BLaER1 treated with 17β-estradiol and CSF1 and Interleukin-3, amounts not matched to agents 10 nM and 100 nM (cell line): ENCODE measurements around the gene DCP1B.
A peak's percentile ranks its signal among the peaks of the same experiment; 100 is the strongest.

ENCODE experiments used
- H3K27ac ChIP-seq, 11 experiments: shearing (Covaris generic); formaldehyde crosslinking; 2 replicates each; pipeline ENCODE4 v1.8.1; 2022
- H3K27me3 ChIP-seq, 11 experiments: shearing (Covaris generic); formaldehyde crosslinking; 2 replicates each; pipeline ENCODE4 v1.8.1; 2022
- H3K36me3 ChIP-seq, 11 experiments: shearing (Covaris generic); formaldehyde crosslinking; 2 replicates each; pipeline ENCODE4 v1.8.1; 2022
- H3K4me1 ChIP-seq, 10 experiments: shearing (Covaris generic); formaldehyde crosslinking; 2 replicates each; pipeline ENCODE4 v1.8.1; 2022
- H3K4me2 ChIP-seq, 11 experiments: shearing (Covaris generic); formaldehyde crosslinking; 2 replicates each; pipeline ENCODE4 v1.8.1; 2022
- H3K4me3 ChIP-seq, 10 experiments: shearing (Covaris generic); formaldehyde crosslinking; 2 replicates each; pipeline ENCODE4 v1.8.1; 2022
- H3K9ac ChIP-seq, 11 experiments: shearing (Covaris generic); formaldehyde crosslinking; 2 replicates each; pipeline ENCODE4 v1.8.1; 2022
- H3K9me3 ChIP-seq, 11 experiments: shearing (Covaris generic); formaldehyde crosslinking; replicated peaks in 1 of 11; 2 replicates each; pipeline ENCODE4 v1.8.1; 2022
- H4K20me1 ChIP-seq, 11 experiments: shearing (Covaris generic); formaldehyde crosslinking; 2 replicates each; pipeline ENCODE4 v1.8.1; 2022
- Cebpa-rat ChIP-seq, 11 experiments: shearing (Covaris generic); IDR thresholded peaks; 2 replicates each; pipeline ENCODE4 v1.8.1; 2022

Gene DCP1B

GRCh38 chr12:1912580-1913376 lies 91.5 kb downstream of the DCP1B start:
- Histone ChIP-seq H3K27me3 (0 out of 22 replicates have a peak, but pooled peaks cover 0 to 4% (median 0%) of the 10 kb centered on the region in 11 experiments), H4K20me1 (no peaks in the 10 kb centered on the region), H3K36me3 (peaks cover 0 to 9% (median 0%) of the 10 kb centered on the region in 11 experiments; a peak in 6 of 22 replicates), H3K27ac (0 out of 22 replicates have a peak overlapping the region, but pooled peaks of 1 of the 11 experiments have one; percentile 89), H3K4me1 (peaks cover 41 to 69% (median 67%) of the 10 kb centered on the region in 10 experiments), H3K4me3 (no peak overlapping the region), H3K4me2 (peak overlapping the region in 10 of 11 experiments; percentile 42 to 99 (median 97); a peak in 14 of 22 replicates), H3K9ac (peak overlapping the region in 1 of 11 experiments; percentile 52; a peak in 1 of 22 replicates), H3K9me3 (peaks cover 5 to 17% (median 6%) of the 10 kb centered on the region in 11 experiments; a peak in 19 of 22 replicates)
- TF ChIP-seq Cebpa-rat (IDR thresholded peaks at IDR 0.05): no peak

GRCh38 chr12:1911598-1912575 lies 92.4 kb downstream of the DCP1B start:
- peaks cover 12 to 25% (median 15%) of the 10 kb centered on the region in 11 experiments; a peak in 21 of 22 replicates for H3K9me3 ChIP-seq
- no peak overlapping the region for H3K4me3 ChIP-seq
- H3K4me2 ChIP-seq: peak overlapping the region in 6 of 11 experiments; percentile 10 to 97 (median 33); a peak in 8 of 22 replicates
- H3K4me1 ChIP-seq: peaks cover 34 to 60% (median 58%) of the 10 kb centered on the region in 10 experiments
- 0 out of 22 replicates have a peak, but pooled peaks cover 0 to 4% (median 0%) of the 10 kb centered on the region in 11 experiments for H3K27me3 ChIP-seq
- H4K20me1 ChIP-seq: no peaks in the 10 kb centered on the region
- peaks cover 0 to 17% (median 0%) of the 10 kb centered on the region in 11 experiments; a peak in 6 of 22 replicates for H3K36me3 ChIP-seq
- TF ChIP-seq Cebpa-rat (IDR thresholded peaks at IDR 0.05): no peak
- peak overlapping the region in 2 of 11 experiments; percentile 10 to 15; a peak in 2 of 22 replicates for H3K27ac ChIP-seq
- peak overlapping the region in 1 of 11 experiments; percentile 26; a peak in 2 of 22 replicates for H3K9ac ChIP-seq

GRCh38 chr12:1910468-1910867 lies 93.8 kb downstream of the DCP1B start:
- 0 out of 22 replicates have a peak, but pooled peaks cover 0 to 4% (median 0%) of the 10 kb centered on the region in 11 experiments for H3K27me3 ChIP-seq
- no peak overlapping the region for H3K4me2 ChIP-seq
- TF ChIP-seq Cebpa-rat (IDR thresholded peaks at IDR 0.05): no peak
- no peak overlapping the region for H3K4me3 ChIP-seq
- peaks cover 20 to 46% (median 44%) of the 10 kb centered on the region in 10 experiments for H3K4me1 ChIP-seq
- peaks cover 25 to 40% (median 29%) of the 10 kb centered on the region in 11 experiments for H3K9me3 ChIP-seq
- H3K36me3 ChIP-seq: peaks cover 0 to 18% (median 0%) of the 10 kb centered on the region in 11 experiments; a peak in 6 of 22 replicates
- H3K27ac ChIP-seq: no peak overlapping the region
- no peaks in the 10 kb centered on the region for H4K20me1 ChIP-seq
- no peak overlapping the region for H3K9ac ChIP-seq

- no peak for TF ChIP-seq Cebpa-rat (IDR thresholded peaks at IDR 0.05)
- Histone ChIP-seq H3K27ac (no peak overlapping the region), H3K9ac (no peak overlapping the region), H3K9me3 (peaks cover 42 to 57% (median 47%) of the 10 kb centered on the region in 11 experiments), H3K4me2 (no peak overlapping the region), H3K4me3 (no peak overlapping the region), H3K36me3 (peaks cover 0 to 23% (median 0%) of the 10 kb centered on the region in 11 experiments; a peak in 6 of 22 replicates), H4K20me1 (no peaks in the 10 kb centered on the region), H3K4me1 (peaks cover 15 to 28% (median 26%) of the 10 kb centered on the region in 10 experiments), H3K27me3 (0 out of 22 replicates have a peak, but pooled peaks cover 0 to 4% (median 0%) of the 10 kb centered on the region in 11 experiments)
Measured at GRCh38 chr12:1908758-1909157, 95.5 kb downstream of the DCP1B start.

GRCh38 chr12:1907652-1908611 lies 96.3 kb downstream of the DCP1B start:
- Histone ChIP-seq H3K27me3 (no peaks in the 10 kb centered on the region), H4K20me1 (no peaks in the 10 kb centered on the region), H3K4me2 (no peak overlapping the region), H3K9ac (no peak overlapping the region), H3K27ac (no peak overlapping the region), H3K4me1 (peaks cover 13 to 20% (median 18%) of the 10 kb centered on the region in 10 experiments), H3K9me3 (peaks cover 50 to 65% (median 55%) of the 10 kb centered on the region in 11 experiments), H3K36me3 (peaks cover 0 to 26% (median 4%) of the 10 kb centered on the region in 11 experiments; a peak in 7 of 22 replicates), H3K4me3 (no peak overlapping the region)
- no peak for TF ChIP-seq Cebpa-rat (IDR thresholded peaks at IDR 0.05)

- no peak overlapping the region for H3K4me3 ChIP-seq
- peaks cover 5 to 7% (median 6%) of the 10 kb centered on the region in 10 experiments; a peak in 15 of 20 replicates for H3K4me1 ChIP-seq
- no peak overlapping the region for H3K4me2 ChIP-seq
- H3K9me3 ChIP-seq: peaks cover 58 to 71% (median 63%) of the 10 kb centered on the region in 11 experiments
- no peaks in the 10 kb centered on the region for H3K27me3 ChIP-seq
- peaks cover 0 to 29% (median 4%) of the 10 kb centered on the region in 11 experiments; a peak in 6 of 22 replicates for H3K36me3 ChIP-seq
- H3K27ac ChIP-seq: no peak overlapping the region
- no peak for TF ChIP-seq Cebpa-rat (IDR thresholded peaks at IDR 0.05)
- no peaks in the 10 kb centered on the region for H4K20me1 ChIP-seq
- no peak overlapping the region for H3K9ac ChIP-seq
Measured at GRCh38 chr12:1906579-1906978, 97.7 kb downstream of the DCP1B start.

- H3K27me3 ChIP-seq: no peaks in the 10 kb centered on the region
- H3K4me3 ChIP-seq: 0 out of 20 replicates have a peak overlapping the region, but pooled peaks of 1 of the 10 experiments have one; percentile 15
- no peak overlapping the region for H3K9ac ChIP-seq
- no peak for TF ChIP-seq Cebpa-rat (IDR thresholded peaks at IDR 0.05)
- H4K20me1 ChIP-seq: no peaks in the 10 kb centered on the region
- no peak overlapping the region for H3K4me2 ChIP-seq
- no peak overlapping the region for H3K27ac ChIP-seq
- H3K36me3 ChIP-seq: peaks cover 0 to 29% (median 4%) of the 10 kb centered on the region in 11 experiments; a peak in 6 of 22 replicates
- peaks cover 58 to 70% (median 63%) of the 10 kb centered on the region in 11 experiments for H3K9me3 ChIP-seq
- H3K4me1 ChIP-seq: no peaks in the 10 kb centered on the region
Measured at GRCh38 chr12:1904875-1905274, 99.4 kb downstream of the DCP1B start.
